Central memory CD8-positive, alpha-beta T cell (primary cell): ENCODE results near the gene GLIPR1.
"Not testable (repeated sequence)": the region's sequence is repeated elsewhere in the genome, so short reads cannot be mapped to it uniquely, and the experiment has no call there.

Experiments used
- ATAC-seq: fragments of 150-1000 bp; cut with Tn5 transposase; replicated peaks from 2 replicates; pipeline ENCODE4 v1.10.0; 2022; ENCODE audit warnings: mild to moderate bottlenecking, moderate FRiP score, moderate number of reproducible peaks; ENCODE audit not compliant: poor library complexity, severe bottlenecking; ENCODE audit errors: extremely low read depth
- DNase-seq, 2 donors: peaks; one replicate each; pipeline ENCODE4 v3.0.0; 2021; ENCODE audit warnings: low spot score in 2 of 2
- H3K27ac Mint-ChIP-seq: one replicate; pipeline ENCODE4 v1.8.0; 2022; ENCODE audit warnings: low read depth, mild to moderate bottlenecking, moderate library complexity, mixed read lengths
- H3K27me3 Mint-ChIP-seq: one replicate; pipeline ENCODE4 v1.8.0; 2022; ENCODE audit warnings: mixed read lengths
- H3K36me3 Mint-ChIP-seq: one replicate; pipeline ENCODE4 v1.8.0; 2022; ENCODE audit warnings: mild to moderate bottlenecking, moderate library complexity, mixed read lengths; ENCODE audit not compliant: insufficient read depth
- H3K4me1 Mint-ChIP-seq: one replicate; pipeline ENCODE4 v1.8.0; 2022; ENCODE audit warnings: mixed read lengths
- H3K4me3 Mint-ChIP-seq: one replicate; pipeline ENCODE4 v1.8.0; 2022; ENCODE audit warnings: mild to moderate bottlenecking, moderate library complexity, mixed read lengths
- H3K9me3 Mint-ChIP-seq: one replicate; pipeline ENCODE4 v1.8.0; 2022; ENCODE audit warnings: mixed read lengths

The GLIPR1 gene

GRCh38 chr12:75505706-75506312, 25.3 kb downstream of the GLIPR1 start:
- Mint-ChIP-seq H3K9me3 (no peaks in the 10 kb centered on the region), H3K4me1 (peaks cover 21% of the 10 kb centered on the region), H3K36me3 (peaks cover 32% of the 10 kb centered on the region), H3K27me3 (no peaks in the 10 kb centered on the region), H3K27ac (no peak overlapping the region), H3K4me3 (no peak overlapping the region)
- DNase-seq: no peak
- ATAC-seq: no peak

- Mint-ChIP-seq H3K4me1 (peaks cover 33% of the 10 kb centered on the region), H3K4me3 (no peak overlapping the region), H3K36me3 (peaks cover 32% of the 10 kb centered on the region), H3K9me3 (no peaks in the 10 kb centered on the region), H3K27ac (no peak overlapping the region), H3K27me3 (no peaks in the 10 kb centered on the region)
- DNase-seq (no peak), ATAC-seq (no peak)
Observed at GRCh38 chr12:75507086-75507485, 26.5 kb downstream of the GLIPR1 start.

GRCh38 chr12:75508159-75508558, 27.6 kb downstream of the GLIPR1 start:
- H3K4me1 Mint-ChIP-seq: peaks cover 33% of the 10 kb centered on the region
- ATAC-seq (no peak), DNase-seq (no peak)
- H3K9me3 Mint-ChIP-seq: no peaks in the 10 kb centered on the region
- H3K4me3 Mint-ChIP-seq: no peak overlapping the region
- peaks cover 32% of the 10 kb centered on the region for H3K36me3 Mint-ChIP-seq
- H3K27me3 Mint-ChIP-seq: no peaks in the 10 kb centered on the region
- H3K27ac Mint-ChIP-seq: no peak overlapping the region

GRCh38 chr12:75509621-75510020, 29.1 kb downstream of the GLIPR1 start:
- no peak for DNase-seq
- no peaks in the 10 kb centered on the region for H3K27me3 Mint-ChIP-seq
- H3K9me3 Mint-ChIP-seq: no peaks in the 10 kb centered on the region
- no peak for ATAC-seq
- peaks cover 30% of the 10 kb centered on the region for H3K36me3 Mint-ChIP-seq
- H3K4me3 Mint-ChIP-seq: peak overlapping the region; percentile 99
- no peak overlapping the region for H3K27ac Mint-ChIP-seq
- H3K4me1 Mint-ChIP-seq: peaks cover 33% of the 10 kb centered on the region

GRCh38 chr12:75511116-75512048, 30.8 kb downstream of the GLIPR1 start, which contains the start of gene KRR1:
KRR1 (minus strand) TSS chr12:75511609; CDS start chr12:75511597, 12 bp downstream.
- peak; percentile 95 for ATAC-seq
- peaks cover 28% of the 10 kb centered on the region for H3K4me1 Mint-ChIP-seq
- H3K27me3 Mint-ChIP-seq: no peaks in the 10 kb centered on the region
- peak within 1 kb of the TSS; percentile 99 for H3K4me3 Mint-ChIP-seq
- H3K36me3 Mint-ChIP-seq: peaks cover 21% of the 10 kb centered on the region
- H3K27ac Mint-ChIP-seq: peak within 1 kb of the TSS; percentile 96
- peak; percentile 64 to 81 for DNase-seq
- no peaks in the 10 kb centered on the region for H3K9me3 Mint-ChIP-seq

GRCh38 chr12:75521224-75521623, 40.7 kb downstream of the GLIPR1 start:
- not testable (repeated sequence) for ATAC-seq, DNase-seq, H3K4me1 Mint-ChIP-seq, H3K36me3 Mint-ChIP-seq, H3K4me3 Mint-ChIP-seq, H3K27ac Mint-ChIP-seq, H3K9me3 Mint-ChIP-seq
- H3K27me3 Mint-ChIP-seq: peaks cover 63% of the 10 kb centered on the region

- not testable (repeated sequence) for H3K36me3 Mint-ChIP-seq, H3K9me3 Mint-ChIP-seq, DNase-seq, ATAC-seq, H3K4me3 Mint-ChIP-seq, H3K27ac Mint-ChIP-seq, H3K4me1 Mint-ChIP-seq
- H3K27me3 Mint-ChIP-seq: peaks cover 72% of the 10 kb centered on the region
Observed at GRCh38 chr12:75522124-75522523, 41.6 kb downstream of the GLIPR1 start.

- DNase-seq: no peak
- Mint-ChIP-seq H3K4me3 (no peak overlapping the region), H3K4me1 (peaks cover 7% of the 10 kb centered on the region), H3K36me3 (no peaks in the 10 kb centered on the region), H3K27me3 (peaks cover 65% of the 10 kb centered on the region), H3K9me3 (no peaks in the 10 kb centered on the region), H3K27ac (no peak overlapping the region)
- no peak for ATAC-seq
Observed at GRCh38 chr12:75525263-75525662, 44.7 kb downstream of the GLIPR1 start.

- DNase-seq: no peak
- Mint-ChIP-seq H3K27me3 (peaks cover 58% of the 10 kb centered on the region), H3K4me3 (no peak overlapping the region), H3K27ac (no peak overlapping the region), H3K36me3 (no peaks in the 10 kb centered on the region), H3K9me3 (no peaks in the 10 kb centered on the region), H3K4me1 (peaks cover 7% of the 10 kb centered on the region)
- ATAC-seq: no peak
Observed at GRCh38 chr12:75526655-75527511, 46.3 kb downstream of the GLIPR1 start.

- H3K27ac Mint-ChIP-seq: no peak overlapping the region
Observed at GRCh38 chr12:75528272-75528671, 47.7 kb downstream of the GLIPR1 start.

GRCh38 chr12:75528692-75529091, 48.1 kb downstream of the GLIPR1 start:
- DNase-seq (no peak), ATAC-seq (no peak)
- Mint-ChIP-seq H3K4me1 (peaks cover 7% of the 10 kb centered on the region), H3K27me3 (peaks cover 40% of the 10 kb centered on the region), H3K4me3 (no peak overlapping the region), H3K27ac (no peak overlapping the region), H3K9me3 (no peaks in the 10 kb centered on the region), H3K36me3 (no peaks in the 10 kb centered on the region)

More at GRCh38 chr12:75528272-75528671, 47.7 kb downstream of the GLIPR1 start:
- DNase-seq (no peak), ATAC-seq (no peak)
- H3K4me3 Mint-ChIP-seq: no peak overlapping the region
- peaks cover 7% of the 10 kb centered on the region for H3K4me1 Mint-ChIP-seq
- peaks cover 44% of the 10 kb centered on the region for H3K27me3 Mint-ChIP-seq
- no peaks in the 10 kb centered on the region for H3K36me3 Mint-ChIP-seq
- no peaks in the 10 kb centered on the region for H3K9me3 Mint-ChIP-seq

- ATAC-seq (no peak), DNase-seq (no peak)
- Mint-ChIP-seq H3K4me3 (no peak overlapping the region), H3K4me1 (peaks cover 7% of the 10 kb centered on the region), H3K9me3 (no peaks in the 10 kb centered on the region), H3K27ac (no peak overlapping the region), H3K36me3 (no peaks in the 10 kb centered on the region), H3K27me3 (peaks cover 36% of the 10 kb centered on the region)
Observed at GRCh38 chr12:75529316-75529715, 48.8 kb downstream of the GLIPR1 start.
